ENCODE data around the gene HVCN1.

GRCh38 chr12:110670161-110670701, 18.7 kb downstream of the HVCN1 start:
- TF ChIP-seq WT1 (tag by site-specific recombination; IDR thresholded peaks at IDR 0.05): no peak
- TF ChIP-seq ZNF362 (tag by site-specific recombination; IDR thresholded peaks at IDR 0.05): no peak
- TF ChIP-seq ZNF560 (tag by site-specific recombination; IDR thresholded peaks at IDR 0.05; ENCODE audit: borderline replicate concordance): no peak
- TF ChIP-seq, protein P1, sequence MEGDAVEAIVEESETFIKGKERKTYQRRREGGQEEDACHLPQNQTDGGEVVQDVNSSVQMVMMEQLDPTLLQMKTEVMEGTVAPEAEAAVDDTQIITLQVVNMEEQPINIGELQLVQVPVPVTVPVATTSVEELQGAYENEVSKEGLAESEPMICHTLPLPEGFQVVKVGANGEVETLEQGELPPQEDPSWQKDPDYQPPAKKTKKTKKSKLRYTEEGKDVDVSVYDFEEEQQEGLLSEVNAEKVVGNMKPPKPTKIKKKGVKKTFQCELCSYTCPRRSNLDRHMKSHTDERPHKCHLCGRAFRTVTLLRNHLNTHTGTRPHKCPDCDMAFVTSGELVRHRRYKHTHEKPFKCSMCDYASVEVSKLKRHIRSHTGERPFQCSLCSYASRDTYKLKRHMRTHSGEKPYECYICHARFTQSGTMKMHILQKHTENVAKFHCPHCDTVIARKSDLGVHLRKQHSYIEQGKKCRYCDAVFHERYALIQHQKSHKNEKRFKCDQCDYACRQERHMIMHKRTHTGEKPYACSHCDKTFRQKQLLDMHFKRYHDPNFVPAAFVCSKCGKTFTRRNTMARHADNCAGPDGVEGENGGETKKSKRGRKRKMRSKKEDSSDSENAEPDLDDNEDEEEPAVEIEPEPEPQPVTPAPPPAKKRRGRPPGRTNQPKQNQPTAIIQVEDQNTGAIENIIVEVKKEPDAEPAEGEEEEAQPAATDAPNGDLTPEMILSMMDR (tag by site-specific recombination; IDR thresholded peaks at IDR 0.05): no peak
- TF ChIP-seq ZNF311 (tag by site-specific recombination; IDR thresholded peaks at IDR 0.05; ENCODE audit: borderline replicate concordance): no peak
- TF ChIP-seq ZNF155 (tag by site-specific recombination; IDR thresholded peaks at IDR 0.05): no peak
- no peak for TF ChIP-seq TCF7L2 (IDR thresholded peaks at IDR 0.05; ENCODE audit: borderline replicate concordance, low read depth, low read length)
- TF ChIP-seq ZBTB1 (tag by site-specific recombination; IDR thresholded peaks at IDR 0.05): no peak
- TF ChIP-seq ZBTB8A (tag by site-specific recombination; IDR thresholded peaks at IDR 0.05): no peak
- TF ChIP-seq ZNF654 (tag by site-specific recombination; IDR thresholded peaks at IDR 0.05; ENCODE audit: low read depth): no peak
